Spleen (tissue), 11 donors: ENCODE data around the gene PRDM5. TPM values are rescaled to one million over a fixed set of nuclear protein-coding genes. Genes with fewer than 3 reads are reported as not detected.

Source experiments
- DNase-seq: peaks from one replicate; pipeline ENCODE4 v3.0.0-alpha.2; 2020
- H3K27ac ChIP-seq, 8 donors: fragments of 200-600 bp; sonication (generic) in 7 of 8; 1 replicate in 4 of 8; 2 replicates in 4 of 8; pipeline versions ENCODE4 v1.5.0 to v1.8.0; 2016 to 2021; ENCODE audit warnings: inconsistent platforms in 4 of 8, mild to moderate bottlenecking in 4 of 8, moderate library complexity in 1 of 8
- H3K27me3 ChIP-seq, 7 donors: fragments of 200-600 bp; sonication (generic) in 6 of 7; replicated peaks in 1 of 7; 1 replicate in 4 of 7; 2 replicates in 3 of 7; pipeline versions ENCODE4 v1.5.0 to v1.8.0; 2016 to 2021; ENCODE audit warnings: inconsistent platforms in 3 of 7, mild to moderate bottlenecking in 1 of 7
- H3K36me3 ChIP-seq, 6 donors: fragments of 200-600 bp; sonication (generic) in 5 of 6; 1 replicate in 4 of 6; 2 replicates in 2 of 6; pipeline versions ENCODE4 v1.5.0 to v1.8.0; 2016 to 2021; ENCODE audit warnings: inconsistent platforms in 2 of 6
- H3K4me1 ChIP-seq, 6 donors: fragments of 200-600 bp; sonication (generic) in 5 of 6; 1 replicate in 3 of 6; 2 replicates in 3 of 6; pipeline versions ENCODE4 v1.5.0 to v1.8.0; 2016 to 2021; ENCODE audit warnings: inconsistent platforms in 3 of 6
- H3K4me3 ChIP-seq, 8 donors: fragments of 200-600 bp; sonication (generic) in 7 of 8; 1 replicate in 4 of 8; 2 replicates in 4 of 8; pipeline versions ENCODE4 v1.5.0 to v1.8.0; 2016 to 2021; ENCODE audit warnings: inconsistent platforms in 4 of 8, mild to moderate bottlenecking in 4 of 8, moderate library complexity in 2 of 8
- H3K9me3 ChIP-seq, 8 donors: fragments of 200-600 bp; sonication (generic) in 7 of 8; 1 replicate in 4 of 8; 2 replicates in 4 of 8; pipeline versions ENCODE4 v1.5.0 to v1.8.0; 2016 to 2021; ENCODE audit warnings: inconsistent platforms in 4 of 8
- POLR2A ChIP-seq, 3 donors: fragments of 450-650 bp; IDR thresholded peaks; one replicate each; pipeline ENCODE4 v1.5.1; 2017; ENCODE audit warnings: antibody characterized with exemption in 3 of 3, mild to moderate bottlenecking in 1 of 3
- POLR2AphosphoS5 ChIP-seq, 3 donors: sonication (generic); formaldehyde crosslinking; IDR thresholded peaks; one replicate each; pipeline ENCODE4 v1.5.1; 2017; ENCODE audit warnings: antibody characterized with exemption in 3 of 3
- WGBS, 5 donors: extraction: QIAGEN DNeasy Blood & Tissue Kit in 3 of 5; methylation state at CpG; one replicate each; pipeline versions ENCODE4 v1.1.5 to v1.1.7; 2013 to 2018; 5-methylcytosine and 5-hydroxymethylcytosine counted together
- intact Hi-C: fragments of 100-400 bp; cut with DNase I; formaldehyde crosslinking; loops from one replicate; pipeline ENCODE4 v1.15.0; 2023; ENCODE audit warnings: low total_unique reads
- polyA plus RNA-seq, 3 donors: library from polyadenylated mRNA; stranded (reverse); fragments of 200-250 nt; gene quantifications; one replicate each; pipeline ENCODE4 v1.2.1, GENCODE V29; 2013
- total RNA-seq, 7 donors: library from RNA; depleted of rRNA in 3 of 7; stranded (reverse); fragments of >200 nt in 3 of 7; fragmentation: NEBNext Ultra II Directional in 4 of 7; extraction: Animal tissue kit (Norgen Biotek cat#: 25700) in 4 of 7; gene quantifications; one replicate each; pipeline versions ENCODE4 v1.1.0 to v1.2.1, GENCODE V29; 2016 to 2021
- TF ChIP-seq, protein P1 (sequence below), 11 experiments: fragments of 200-600 bp in 7 of 11; fragments of 450-650 bp in 4 of 11; sonication (generic) in 4 of 11; IDR thresholded peaks in 8 of 11; conservative IDR thresholded peaks in 3 of 11; 1 replicate in 7 of 11; 2 replicates in 4 of 11; pipeline versions ENCODE4 v1.4.0 to v1.8.0; 2016 to 2021; ENCODE audit warnings: antibody characterized with exemption in 11 of 11, inconsistent platforms in 4 of 11, mild to moderate bottlenecking in 1 of 11
- donor health status: healthy with polysubstance abuse.
- donor health status: DM: no; HTN: no; CAD: no; lungs with moderate emphysema.
- donor health status: DM: no; HTN: no; CAD: no.
- donor health status: Bipolar disorder and iron deficiency.
- donor health status: healthy.
- donor health status: DM: no; HTN: no; CAD: no.
- donor health status: DM: yes; HTN: yes; CAD: no.

PRDM5 gene
- total and polyA plus RNA-seq, 10 donors = 0.50 to 14.5 (median 7.6) TPM

GRCh38 chr4:120842031-120842430, 80.5 kb downstream of the PRDM5 start:
- H3K36me3 ChIP-seq = no peaks in the 10 kb centered on the region
- no peaks in the 10 kb centered on the region for H3K27me3 ChIP-seq
- H3K9me3 ChIP-seq = no peaks in the 10 kb centered on the region
- no peaks in the 10 kb centered on the region for H3K4me1 ChIP-seq
- H3K27ac ChIP-seq = no peak overlapping the region
- whole genome bisulfite sequencing, 5 donors = 42 to 63% (median 52%) methylated on average over 3 of the region's 3 CpGs
- no peak for TF ChIP-seq POLR2A (IDR thresholded peaks at IDR 0.05)
- TF ChIP-seq, protein P1, sequence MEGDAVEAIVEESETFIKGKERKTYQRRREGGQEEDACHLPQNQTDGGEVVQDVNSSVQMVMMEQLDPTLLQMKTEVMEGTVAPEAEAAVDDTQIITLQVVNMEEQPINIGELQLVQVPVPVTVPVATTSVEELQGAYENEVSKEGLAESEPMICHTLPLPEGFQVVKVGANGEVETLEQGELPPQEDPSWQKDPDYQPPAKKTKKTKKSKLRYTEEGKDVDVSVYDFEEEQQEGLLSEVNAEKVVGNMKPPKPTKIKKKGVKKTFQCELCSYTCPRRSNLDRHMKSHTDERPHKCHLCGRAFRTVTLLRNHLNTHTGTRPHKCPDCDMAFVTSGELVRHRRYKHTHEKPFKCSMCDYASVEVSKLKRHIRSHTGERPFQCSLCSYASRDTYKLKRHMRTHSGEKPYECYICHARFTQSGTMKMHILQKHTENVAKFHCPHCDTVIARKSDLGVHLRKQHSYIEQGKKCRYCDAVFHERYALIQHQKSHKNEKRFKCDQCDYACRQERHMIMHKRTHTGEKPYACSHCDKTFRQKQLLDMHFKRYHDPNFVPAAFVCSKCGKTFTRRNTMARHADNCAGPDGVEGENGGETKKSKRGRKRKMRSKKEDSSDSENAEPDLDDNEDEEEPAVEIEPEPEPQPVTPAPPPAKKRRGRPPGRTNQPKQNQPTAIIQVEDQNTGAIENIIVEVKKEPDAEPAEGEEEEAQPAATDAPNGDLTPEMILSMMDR (IDR thresholded peaks at IDR 0.05 in 8 of 11, conservative IDR thresholded peaks at IDR 0.05 in 3 of 11) = no peak
- no peak for TF ChIP-seq POLR2AphosphoS5 (IDR thresholded peaks at IDR 0.05)
- H3K4me3 ChIP-seq = no peak overlapping the region
- DNase-seq = no peak
- intact Hi-C loops = no loop called here

DNA sequence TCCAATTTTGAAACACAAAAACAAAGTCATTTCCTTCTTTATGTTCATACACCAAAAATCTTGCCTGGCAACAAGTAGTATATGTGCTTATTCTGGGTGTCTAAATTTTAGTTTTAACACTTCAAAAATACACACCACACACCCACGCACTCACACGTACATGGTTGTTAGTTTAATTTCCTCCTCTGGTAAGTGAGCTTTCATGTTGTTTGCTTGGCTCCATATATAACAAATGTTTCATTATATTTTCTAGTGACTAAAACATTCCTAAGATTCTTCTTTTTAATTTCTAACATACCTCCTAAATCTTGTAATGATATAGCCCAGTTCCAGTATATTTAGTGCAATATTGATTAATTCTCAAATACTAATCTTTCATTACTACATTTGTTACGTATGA, 80.9 kb downstream of the PRDM5 start:
- TF ChIP-seq, protein P1 (IDR thresholded peaks at IDR 0.05 in 8 of 11, conservative IDR thresholded peaks at IDR 0.05 in 3 of 11) = no peak
- TF ChIP-seq POLR2A (IDR thresholded peaks at IDR 0.05) (no peak), POLR2AphosphoS5 (IDR thresholded peaks at IDR 0.05) (no peak)
- intact Hi-C loops = no loop called here
- Histone ChIP-seq H3K4me1 (no peaks in the 10 kb centered on the region), H3K27ac (no peak overlapping the region), H3K36me3 (no peaks in the 10 kb centered on the region), H3K9me3 (no peaks in the 10 kb centered on the region), H3K4me3 (no peak overlapping the region), H3K27me3 (no peaks in the 10 kb centered on the region)
- DNase-seq = no peak
- 74 to 87% (median 80%) methylated on average over 3 of the region's 3 CpGs for WGBS, 5 donors

GRCh38 chr4:120839974-120840751, 82.4 kb downstream of the PRDM5 start:
- no peaks in the 10 kb centered on the region for H3K36me3 ChIP-seq
- no peak overlapping the region for H3K27ac ChIP-seq
- intact Hi-C loops = no loop called here
- no peaks in the 10 kb centered on the region for H3K27me3 ChIP-seq
- no peaks in the 10 kb centered on the region for H3K9me3 ChIP-seq
- TF ChIP-seq POLR2A (IDR thresholded peaks at IDR 0.05) = no peak
- TF ChIP-seq, protein P1 (IDR thresholded peaks at IDR 0.05 in 8 of 11, conservative IDR thresholded peaks at IDR 0.05 in 3 of 11) = no peak
- TF ChIP-seq POLR2AphosphoS5 (IDR thresholded peaks at IDR 0.05) = no peak
- no peaks in the 10 kb centered on the region for H3K4me1 ChIP-seq
- peak; percentile 66 for DNase-seq
- 91 to 96% (median 96%) methylated on average over 11 to 18 of the region's 18 CpGs for WGBS, 5 donors
- no peak overlapping the region for H3K4me3 ChIP-seq

DNA sequence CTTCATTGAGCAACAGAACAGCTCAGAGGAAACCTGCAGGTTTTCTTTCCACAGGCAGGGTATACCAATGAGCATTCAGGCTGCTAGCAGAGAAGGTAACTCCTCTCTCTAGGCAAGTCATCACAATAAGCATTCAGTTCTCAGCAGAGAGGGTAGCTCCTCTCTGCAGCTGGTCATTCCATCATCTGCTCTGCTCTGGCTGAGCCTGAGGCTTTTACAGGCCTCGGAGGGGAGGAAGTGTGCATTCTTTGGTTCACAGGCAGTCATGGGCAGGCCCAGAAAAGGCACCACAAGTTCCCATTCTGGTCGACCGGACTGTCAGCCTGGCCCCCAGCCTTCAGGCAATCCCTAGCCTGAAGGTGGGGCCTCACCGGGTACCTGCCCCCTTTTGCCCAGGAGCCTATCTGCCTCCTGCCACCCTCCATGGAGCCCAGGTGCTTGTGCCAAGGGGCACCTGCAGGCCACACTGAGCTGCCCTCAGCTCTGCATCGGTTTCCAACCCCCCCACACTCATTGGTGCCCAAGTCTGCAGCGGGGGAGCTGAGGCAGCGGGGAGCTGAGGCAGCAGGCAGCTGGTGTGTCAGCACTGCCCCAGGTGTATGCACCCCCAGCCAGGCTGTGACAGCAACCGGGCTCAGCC, 83.1 kb downstream of the PRDM5 start:
- intact Hi-C loops = no loop called here
- no peak overlapping the region for H3K27ac ChIP-seq
- TF ChIP-seq, protein P1 (IDR thresholded peaks at IDR 0.05 in 8 of 11, conservative IDR thresholded peaks at IDR 0.05 in 3 of 11) = no peak
- TF ChIP-seq POLR2A (IDR thresholded peaks at IDR 0.05) (no peak), POLR2AphosphoS5 (IDR thresholded peaks at IDR 0.05) (no peak)
- 76 to 93% (median 89%) methylated on average over 4 to 8 of the region's 8 CpGs for WGBS, 5 donors
- H3K36me3 ChIP-seq = no peaks in the 10 kb centered on the region
- no peaks in the 10 kb centered on the region for H3K4me1 ChIP-seq
- peaks cover 0 to 3% (median 2%) of the 10 kb centered on the region in 8 donors for H3K9me3 ChIP-seq
- no peaks in the 10 kb centered on the region for H3K27me3 ChIP-seq
- no peak overlapping the region for H3K4me3 ChIP-seq
- no peak for DNase-seq
